A204.1 (cell line): ENCODE measurements around the gene DR1.
A peak's percentile ranks its signal among the peaks of the same experiment; 100 is the strongest.
"Not testable (repeated sequence)": the region's sequence is repeated elsewhere in the genome, so short reads cannot be mapped to it uniquely, and the experiment has no call there.

Experiments
- FAIRE-seq: peaks from 2 replicates; lab custom pipeline; 2012; peaks lifted over from hg19 to GRCh38; lab: Jason Lieb, UNC

Gene DR1

DNA sequence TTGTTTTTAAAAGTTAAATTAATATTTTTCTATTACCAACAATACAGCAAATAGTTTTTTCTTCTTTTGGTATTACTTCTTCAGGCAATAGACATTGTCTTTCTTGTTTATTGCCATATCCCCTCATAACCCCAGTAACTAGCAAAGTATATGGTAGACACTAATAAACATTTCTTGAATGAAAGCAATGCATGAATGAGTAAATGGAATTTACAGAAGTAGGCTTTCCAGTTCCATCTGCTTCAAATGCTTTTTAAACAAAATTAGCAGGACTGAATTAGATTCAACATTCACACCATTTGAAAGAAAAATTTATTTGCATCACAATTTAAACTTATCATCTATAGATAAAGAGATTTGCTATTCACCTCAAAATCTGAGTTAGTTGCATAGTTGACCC lies 5.6 kb upstream of the DR1 start:
- FAIRE-seq = no peak

DNA sequence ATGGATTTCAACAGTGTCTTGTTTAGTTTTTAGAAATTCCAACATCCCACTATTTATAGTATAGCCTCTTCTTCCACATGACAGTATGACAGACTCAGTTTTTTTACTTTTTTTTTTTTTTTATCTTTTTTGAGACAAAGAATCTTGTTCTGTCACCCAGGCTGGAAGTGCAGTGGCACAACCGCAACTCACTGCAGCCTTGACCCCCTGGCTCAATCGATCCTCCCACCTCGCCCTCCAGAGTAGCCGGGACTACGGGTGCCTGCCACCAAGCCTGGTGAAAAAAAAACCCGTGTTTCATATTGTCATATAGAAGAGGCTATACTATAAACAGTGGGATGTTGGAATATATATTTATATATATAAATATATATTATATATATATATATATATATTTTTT lies 1.2 kb upstream of the DR1 start:
- peak; percentile 3 for FAIRE-seq

DNA sequence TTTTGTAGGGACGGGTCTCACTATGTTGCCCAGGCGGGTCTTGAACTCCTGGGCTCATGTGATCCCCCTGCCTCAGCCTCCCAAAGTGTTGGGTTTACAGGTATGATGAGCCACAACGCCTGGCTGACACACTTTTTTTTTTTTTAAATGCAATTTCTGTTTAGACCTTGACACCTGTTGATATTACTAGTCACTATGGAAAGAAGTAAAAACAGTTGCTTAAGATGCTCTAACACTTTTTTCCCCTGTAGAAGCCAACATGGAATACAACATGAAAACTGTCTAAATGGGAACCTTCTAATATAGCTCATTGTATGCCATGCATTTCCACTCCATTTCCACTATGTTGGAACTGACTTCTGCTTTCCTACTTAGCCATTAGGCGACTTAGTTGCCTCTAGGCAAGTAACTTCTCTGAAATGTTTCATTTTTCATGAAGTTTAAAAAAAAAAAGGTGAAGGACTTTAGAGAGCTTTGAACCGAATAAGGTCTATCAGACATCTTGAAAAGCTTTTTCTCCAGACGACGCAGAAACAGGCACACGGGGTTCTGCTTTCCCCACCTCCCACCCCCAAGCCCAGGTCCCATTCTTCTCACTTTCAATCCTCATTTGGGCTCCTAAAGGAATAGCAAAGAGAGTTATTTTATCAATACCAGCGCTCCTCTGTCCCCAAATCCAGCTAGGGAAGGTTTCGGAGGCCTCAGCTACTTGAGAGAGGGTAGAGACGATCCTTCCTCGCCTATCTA lies 648 bp upstream of the DR1 start:
- no peak for FAIRE-seq

DNA sequence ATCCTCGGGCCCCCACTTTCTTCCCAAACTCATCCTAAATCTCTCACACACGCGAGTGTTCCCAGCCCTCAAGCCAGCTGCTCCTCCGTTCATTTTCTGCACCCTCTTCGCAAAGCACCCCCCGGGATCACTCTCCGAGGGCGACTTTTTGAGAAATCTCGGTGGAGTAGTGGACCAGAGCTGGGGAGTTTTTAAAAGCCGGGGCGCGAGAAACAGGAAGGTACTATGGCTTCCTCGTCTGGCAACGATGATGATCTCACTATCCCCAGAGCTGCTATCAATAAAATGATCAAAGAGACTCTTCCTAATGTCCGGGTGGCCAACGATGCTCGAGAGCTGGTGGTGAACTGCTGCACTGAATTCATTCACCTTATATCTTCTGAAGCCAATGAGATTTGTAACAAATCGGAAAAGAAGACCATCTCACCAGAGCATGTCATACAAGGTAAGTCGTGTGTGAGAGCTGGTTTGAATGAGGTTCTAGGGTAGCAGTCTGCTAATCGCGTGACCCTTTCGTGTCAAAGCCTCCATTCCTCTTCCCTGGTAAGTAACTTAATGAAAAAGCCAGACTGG lies 800 bp downstream of the DR1 start:
- no peak for FAIRE-seq

DNA sequence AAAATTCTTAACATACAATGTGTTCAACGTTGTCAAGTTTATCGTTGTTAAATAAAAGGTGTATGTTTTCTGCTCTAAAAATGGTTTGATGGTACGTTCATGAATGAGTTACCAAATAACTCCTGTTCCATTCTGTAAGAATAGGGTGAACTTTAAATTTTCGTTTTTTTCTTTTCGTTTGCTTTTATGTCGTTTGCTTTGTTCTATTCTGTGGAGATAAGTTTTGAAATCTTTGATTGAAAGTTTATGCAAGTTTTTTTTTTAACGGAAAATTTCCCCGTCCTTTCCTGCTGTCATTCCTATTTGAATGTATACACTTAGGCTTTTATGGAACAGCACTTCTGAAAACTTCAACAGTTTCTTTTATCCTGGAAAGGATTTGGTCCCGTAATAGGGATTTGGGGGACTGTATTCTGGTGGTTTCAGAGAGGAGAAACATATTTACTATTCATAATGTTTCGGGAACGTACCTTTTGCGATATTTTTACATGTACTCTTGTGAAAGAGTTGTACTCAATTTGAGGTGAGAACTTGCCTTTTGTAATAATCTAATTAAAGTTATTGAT lies 1.7 kb downstream of the DR1 start:
- FAIRE-seq = no peak

DNA sequence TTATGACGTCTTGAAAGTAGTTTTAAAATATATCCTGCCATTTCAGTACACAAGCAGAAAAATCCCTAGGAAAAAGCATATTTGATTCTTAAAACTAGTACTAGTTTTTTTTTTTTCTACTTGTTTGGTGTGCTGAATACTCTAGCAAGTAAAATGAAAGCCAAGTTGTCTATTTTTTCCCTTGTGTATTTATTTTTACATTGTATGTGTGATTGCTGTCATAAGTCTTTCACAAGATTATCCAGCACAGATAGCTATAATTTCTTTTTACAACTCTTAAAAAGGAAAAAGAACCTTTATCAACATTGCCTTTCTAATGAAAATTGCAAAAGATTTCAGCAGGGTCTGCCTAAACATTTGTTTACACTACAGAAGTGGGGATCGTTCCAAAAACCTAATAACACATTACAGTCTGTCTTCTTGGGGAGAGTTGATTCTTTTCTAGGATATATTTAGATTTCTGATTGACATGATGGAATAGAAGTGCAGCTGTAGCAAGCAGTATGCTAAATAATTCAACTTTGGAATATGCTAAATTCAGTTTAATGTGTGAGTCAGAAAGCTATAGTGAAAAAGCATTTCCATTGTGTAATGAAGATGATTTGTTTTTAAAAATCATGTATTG lies 2.5 kb downstream of the DR1 start:
- FAIRE-seq = no peak

DNA sequence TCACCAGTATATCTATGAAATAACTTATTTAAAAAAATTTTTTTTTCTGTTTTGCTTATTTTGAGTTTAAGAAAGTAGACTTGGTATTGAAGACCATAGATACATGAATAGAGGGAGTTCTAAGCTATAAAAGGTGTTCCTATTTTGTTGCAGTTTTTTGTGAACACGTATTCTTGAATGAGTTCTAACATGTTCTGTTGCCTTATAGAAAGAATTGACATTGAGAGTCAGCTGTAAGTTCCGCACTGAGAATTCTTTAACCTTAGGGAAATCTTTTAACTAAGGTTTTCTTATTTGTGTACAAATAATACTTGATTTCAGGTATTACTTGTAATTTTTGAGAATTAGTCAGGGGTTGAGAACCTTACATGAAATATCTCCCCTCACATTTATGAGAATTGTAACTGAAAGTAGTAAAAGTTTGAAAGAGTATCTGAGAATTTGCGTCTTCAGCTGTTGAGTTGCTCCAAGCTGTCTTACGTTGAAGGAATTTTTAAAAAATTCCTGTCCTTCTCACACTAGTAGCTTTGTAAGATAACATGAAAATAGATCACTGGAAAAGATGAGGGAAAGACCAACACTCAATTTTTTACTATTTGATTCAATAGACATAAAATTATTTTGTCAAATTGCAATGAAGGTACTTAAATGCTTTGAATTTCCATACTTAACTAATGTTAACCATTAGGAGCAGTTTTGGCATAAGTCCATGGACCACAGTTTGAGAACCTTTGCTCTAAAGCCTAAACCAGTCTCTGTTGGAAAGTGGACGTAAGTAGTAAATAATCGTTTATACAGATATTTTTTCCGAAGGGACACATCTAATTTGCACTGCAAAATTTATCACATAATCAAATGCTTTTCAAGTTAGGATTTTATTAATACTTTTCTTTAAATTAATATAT lies 3.8 kb downstream of the DR1 start:
- no peak for FAIRE-seq

DNA sequence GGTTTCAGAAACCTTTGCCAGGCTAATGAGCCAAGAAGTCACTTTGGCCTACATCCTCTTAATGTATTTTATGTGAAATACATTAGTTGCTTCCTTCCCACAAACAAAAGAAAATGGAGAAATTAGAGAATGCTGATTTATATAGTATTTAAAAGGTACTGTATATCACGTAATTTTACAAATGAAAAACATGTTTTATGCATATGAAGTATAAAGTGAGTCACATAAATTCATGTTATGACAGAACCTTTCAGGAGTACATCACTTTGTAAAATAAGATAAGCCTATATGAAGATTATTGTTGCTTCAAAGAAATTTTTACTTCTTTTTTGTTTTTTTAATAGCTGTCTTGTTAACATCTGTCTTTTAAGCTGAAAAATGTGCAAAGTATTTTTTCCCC lies 4.6 kb downstream of the DR1 start:
- no peak for FAIRE-seq

DNA sequence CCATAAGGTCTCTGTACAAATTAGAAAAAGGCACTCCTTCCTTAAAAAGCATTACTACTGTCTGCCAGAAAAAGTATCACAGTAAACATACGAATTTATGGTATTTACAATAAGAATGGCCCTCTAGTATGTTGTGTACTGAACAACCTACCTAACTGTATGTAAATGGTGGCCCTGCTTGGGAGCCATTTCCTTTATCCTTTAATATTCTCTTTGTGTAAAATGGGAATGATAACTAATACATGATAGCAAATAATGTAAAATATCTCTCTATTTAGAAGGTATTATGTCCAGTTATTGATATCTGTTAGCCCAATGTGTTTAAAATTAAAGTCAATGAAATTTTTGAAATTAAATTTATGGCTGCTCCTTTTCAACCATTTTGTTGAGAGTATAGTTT lies 5.2 kb downstream of the DR1 start:
- no peak for FAIRE-seq

DNA sequence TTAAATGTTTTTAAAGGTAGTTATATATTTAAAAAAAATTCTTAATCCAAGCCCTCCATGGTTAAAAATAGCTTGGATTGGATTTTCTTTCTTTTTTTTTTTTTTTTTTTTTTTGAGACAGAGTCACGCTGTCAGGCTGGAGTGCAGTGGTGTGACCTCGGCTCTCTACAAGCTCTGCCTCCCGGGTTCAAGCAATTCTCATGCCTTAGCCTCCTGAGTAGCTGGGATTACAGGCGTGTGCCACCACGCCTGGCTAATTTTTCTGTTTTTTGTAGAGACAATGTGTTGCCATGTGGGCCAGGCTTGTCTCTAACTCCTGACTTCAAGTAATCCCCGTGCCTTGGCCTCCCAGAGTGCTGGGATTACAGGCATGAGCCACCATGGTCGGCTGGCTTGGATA lies 5.6 kb downstream of the DR1 start:
- not testable (repeated sequence) for FAIRE-seq

DNA sequence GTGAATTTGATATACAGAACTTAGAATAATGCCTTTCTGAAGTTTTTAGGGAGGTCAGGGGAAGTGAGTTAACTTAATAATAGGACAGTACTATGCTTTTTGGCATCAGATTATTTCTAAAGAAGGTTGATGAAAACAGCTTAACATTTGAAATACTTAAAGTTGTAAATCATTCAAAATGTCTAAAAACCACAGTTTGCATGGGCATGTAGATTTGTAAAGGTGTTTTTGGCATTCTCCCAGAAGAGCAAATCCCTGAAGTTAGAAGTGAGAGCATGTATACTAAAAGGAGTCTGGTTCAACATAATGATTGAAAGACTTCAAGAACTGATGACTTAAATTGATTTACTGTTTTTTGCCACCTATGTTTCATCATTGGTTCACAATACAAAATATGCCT lies 6.7 kb downstream of the DR1 start:
- FAIRE-seq = no peak

DNA sequence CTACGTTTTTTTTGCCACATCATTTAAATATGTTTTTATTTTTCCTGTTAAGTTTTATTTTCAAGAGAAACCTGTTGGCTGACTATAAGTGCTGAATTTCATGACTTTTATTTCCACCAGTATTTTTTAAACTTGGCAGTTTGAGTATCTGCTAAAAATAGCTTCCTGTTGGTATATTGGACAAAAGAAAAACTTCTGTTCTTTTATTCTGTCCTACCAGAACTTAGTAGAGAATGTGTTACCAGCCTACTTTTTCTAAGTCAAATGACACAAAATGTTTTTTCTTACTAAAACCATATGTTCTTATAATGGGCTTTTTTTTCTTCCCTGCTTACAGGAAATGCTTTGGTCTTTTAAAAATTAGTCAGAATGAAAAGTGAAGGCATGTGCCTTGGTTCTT lies 7.6 kb downstream of the DR1 start:
- no peak for FAIRE-seq

DNA sequence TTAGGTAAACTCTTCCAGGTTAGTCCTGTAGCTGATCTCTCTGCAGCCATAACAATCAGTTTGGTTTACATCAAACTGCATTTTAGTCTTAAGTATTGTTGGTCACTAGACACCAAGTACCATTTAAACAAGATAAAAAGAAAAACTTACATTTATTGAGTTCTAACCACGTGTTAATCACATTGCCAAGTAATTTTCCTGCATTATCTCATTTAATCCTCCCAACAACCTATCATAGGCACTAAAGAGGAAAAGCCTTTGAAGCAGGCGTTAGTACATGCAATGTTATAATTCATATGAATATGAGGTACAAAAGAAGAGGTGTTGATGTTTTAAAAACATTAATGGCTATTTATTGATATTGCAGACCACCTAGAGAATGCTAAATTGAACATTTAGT lies 9.0 kb downstream of the DR1 start:
- FAIRE-seq = no peak

DNA sequence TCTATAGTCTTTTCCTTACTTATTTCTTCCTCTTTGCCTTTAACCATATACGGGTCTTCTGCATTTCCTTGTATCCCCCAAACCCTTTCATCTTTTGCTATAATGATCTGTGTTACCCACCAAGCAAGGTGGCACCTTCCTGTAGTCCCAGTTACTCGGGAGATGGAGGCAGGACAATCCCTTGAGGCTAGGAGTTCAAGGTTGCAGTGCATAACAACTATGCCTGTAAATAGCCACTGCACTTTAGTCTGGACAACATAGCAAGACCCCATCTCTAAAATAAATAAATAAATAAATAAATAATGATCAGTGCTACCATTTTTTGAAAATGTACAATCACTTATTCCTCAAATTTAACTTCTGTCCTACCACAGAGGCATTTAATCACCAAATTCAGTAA lies 11.5 kb downstream of the DR1 start:
- no peak for FAIRE-seq

DNA sequence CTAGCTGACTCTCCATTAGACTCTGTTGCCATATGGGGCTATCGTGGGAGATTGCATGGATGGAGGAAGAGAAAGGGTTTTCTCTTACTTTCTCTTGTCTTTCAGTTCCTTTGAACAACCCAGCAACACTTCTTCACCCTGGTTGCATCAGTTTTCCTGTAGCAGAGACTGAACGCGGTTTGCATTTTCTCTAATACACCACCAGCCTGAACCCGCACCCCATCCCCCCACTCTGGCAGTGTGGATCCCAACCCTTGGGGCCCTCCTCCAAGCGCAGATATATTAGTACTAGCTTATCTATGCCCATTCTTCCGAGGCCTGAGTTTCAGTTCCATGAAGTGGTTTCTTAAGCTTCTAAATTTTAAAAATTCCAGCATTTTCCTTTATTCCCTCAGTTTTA lies 12.6 kb downstream of the DR1 start:
- no peak for FAIRE-seq

DNA sequence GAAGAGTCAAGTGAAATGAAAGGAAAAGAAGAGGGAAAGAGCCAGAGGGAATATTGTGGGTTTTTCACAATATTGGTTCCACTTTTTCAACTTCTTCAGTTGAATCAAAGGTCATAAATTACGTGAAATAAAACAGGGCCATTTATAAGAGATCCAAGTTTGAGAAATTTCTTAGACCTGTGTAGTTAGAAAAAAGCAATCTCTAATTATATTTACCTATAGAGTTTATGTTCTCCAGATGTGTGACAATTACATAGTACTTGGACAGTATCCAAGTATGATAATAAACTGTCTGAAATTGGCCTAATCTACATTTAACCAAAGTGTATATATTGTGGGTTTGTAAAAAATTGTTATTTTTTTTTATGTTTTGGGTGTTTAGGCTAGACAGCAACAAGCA lies 14.4 kb downstream of the DR1 start:
- peak; percentile 55 for FAIRE-seq

DNA sequence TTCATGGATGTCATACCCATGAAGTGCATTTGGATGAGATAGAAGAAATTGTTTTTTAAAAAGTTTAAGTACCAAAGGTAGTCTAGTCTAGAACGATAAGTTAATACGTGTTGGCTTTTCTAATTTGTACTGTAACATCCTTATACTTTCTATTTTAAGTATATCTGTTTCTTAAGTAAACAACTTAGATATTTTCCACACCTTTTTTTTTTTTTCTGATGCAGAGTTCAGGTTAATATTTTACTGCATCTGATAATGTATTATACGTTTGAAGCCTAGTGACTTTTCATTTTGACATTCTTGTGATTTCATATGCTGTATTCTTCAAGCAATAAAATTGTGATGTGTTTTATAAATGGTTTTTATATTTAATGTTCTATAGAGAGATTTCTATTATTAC lies 16.5 kb downstream of the DR1 start:
- no peak for FAIRE-seq

DNA sequence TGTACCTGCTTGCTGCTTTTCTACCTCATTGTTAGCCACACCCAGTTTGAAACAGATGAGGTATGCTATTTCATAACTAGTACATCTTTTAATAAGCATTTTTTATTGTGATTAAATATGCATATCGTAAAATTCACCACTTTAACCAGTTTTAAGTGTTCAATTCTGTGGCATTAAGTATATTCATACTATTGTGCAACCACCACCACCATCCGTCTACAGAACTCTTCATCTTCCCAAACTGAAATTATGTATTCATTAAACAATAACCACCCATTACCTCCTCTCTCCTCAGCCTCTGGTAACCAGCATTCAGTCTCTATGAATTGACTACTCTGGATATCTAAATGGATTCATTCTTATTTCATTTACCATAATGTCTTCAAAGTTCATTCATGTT lies 20.1 kb downstream of the DR1 start:
- no peak for FAIRE-seq

DNA sequence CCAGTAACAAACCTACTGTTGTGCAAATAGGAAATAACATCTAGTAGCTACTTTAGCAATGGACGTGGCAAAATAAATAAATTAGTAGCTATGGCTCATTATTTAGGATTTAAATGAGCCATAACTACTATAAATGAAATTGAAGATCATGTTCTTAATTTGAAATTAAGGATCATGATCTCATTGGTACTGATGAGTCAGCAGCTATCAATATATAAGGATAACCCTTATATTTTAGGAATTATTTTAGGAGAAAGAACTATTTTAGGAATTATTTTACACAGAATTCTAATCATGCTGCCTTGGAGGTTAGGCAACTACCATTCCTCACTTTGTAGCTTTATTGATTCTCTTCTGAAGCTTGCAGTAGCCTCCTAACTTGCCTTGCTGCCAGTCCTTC lies 24.0 kb downstream of the DR1 start:
- no peak for FAIRE-seq

DNA sequence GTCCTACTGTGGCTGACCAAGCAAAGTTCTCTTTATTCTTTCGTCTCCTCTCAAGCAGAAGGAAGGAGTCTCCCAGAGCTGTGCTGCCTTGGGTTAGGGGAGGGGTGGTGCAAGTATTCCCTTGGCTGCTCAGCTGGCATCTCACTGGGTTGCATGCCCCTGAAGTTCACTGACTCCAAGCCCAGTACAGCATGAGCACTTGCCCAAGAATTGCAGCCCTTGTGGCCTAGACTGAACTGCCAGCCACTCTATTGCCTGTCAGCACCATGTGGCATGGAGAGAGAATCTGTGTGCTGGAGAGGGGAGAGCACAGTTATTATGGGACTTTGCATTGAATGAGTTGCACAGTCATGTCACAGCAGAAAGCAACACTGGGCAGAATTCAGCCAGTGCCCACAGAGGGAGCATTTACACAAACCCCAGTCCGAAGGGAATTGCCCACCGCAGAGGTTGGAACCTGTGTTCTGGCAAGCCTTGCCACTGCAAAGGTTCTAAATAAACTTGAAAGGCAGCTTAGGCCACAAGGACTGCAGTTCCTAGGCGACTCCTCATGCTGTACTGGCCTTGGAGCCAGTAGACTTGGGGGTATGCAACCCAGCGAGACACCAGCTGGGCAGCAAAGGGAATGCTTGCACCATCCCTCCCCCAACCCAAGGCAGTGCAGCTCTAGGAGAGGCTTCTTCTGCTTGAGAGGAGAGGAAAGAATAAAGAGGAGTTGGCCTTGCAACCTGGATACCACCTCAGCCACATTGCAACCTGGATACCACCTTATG lies 28.8 kb downstream of the DR1 start:
- no peak for FAIRE-seq

DNA sequence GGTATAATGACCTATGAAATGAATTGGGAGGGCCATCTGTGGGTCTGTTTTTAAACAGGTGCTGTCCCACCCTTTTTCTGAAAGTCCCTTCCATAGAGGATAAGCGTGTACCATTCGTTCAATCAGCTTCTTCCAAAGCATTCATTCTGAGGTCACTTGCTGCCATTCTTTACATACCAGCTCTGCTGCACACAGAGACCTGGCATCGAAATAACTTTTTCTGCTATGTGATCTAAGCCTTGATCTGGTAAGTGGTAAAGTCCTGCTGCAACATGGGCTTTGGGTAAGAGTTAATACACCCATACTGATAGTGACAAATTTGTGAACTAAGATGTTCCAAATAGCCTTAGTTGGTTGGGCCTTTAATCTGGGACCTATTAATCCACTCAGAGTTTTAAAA lies 38.9 kb downstream of the DR1 start:
- no peak for FAIRE-seq

DNA sequence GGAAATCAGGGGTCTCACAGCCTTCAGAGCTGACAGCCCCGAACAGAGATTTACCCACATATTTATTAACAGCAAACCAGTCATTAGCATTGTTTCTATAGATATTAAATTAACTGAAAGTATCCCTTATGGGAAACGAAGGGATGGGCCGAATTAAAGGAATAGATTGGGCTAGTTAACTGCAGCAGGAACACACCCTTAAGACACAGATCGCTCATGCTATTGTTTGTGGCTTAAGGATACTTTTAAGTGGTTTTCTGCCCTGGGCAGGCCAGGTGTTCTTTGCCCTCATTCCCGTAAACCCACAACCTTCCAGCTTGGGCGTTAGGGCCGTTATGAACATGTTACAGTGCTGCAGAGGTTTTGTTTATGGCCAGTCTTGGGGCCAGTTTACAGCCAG lies 40.6 kb downstream of the DR1 start:
- FAIRE-seq = not testable (repeated sequence)
